ENCODE measurements around the gene PXK.

The PXK gene

GRCh38 chr3:58471025-58471887 lies 138.6 kb downstream of the PXK start:
- DNase-seq = peak; percentile 5

- no peak for DNase-seq
Observed at GRCh38 chr3:58473275-58473674, 140.6 kb downstream of the PXK start.

GRCh38 chr3:58474348-58474911 lies 141.7 kb downstream of the PXK start:
- DNase-seq = no peak

GRCh38 chr3:58474967-58475578 lies 142.4 kb downstream of the PXK start:
- no peak for DNase-seq

All from activated T-cell treated with anti-CD3 and anti-CD28 coated beads for 4 hours (primary cell).